HEK293 (cell line): ENCODE data around the gene RPS6KA2.

Experiments
- CTCF ChIA-PET: fragments of 350-600 bp; formaldehyde crosslinking; extraction: SDS; loops from one replicate; lab custom pipeline; 2021; ENCODE audit warnings: antibody characterized with exemption; lab: Yijun Ruan, JAX
- POLR2A ChIA-PET: fragments of 300-600 bp; formaldehyde crosslinking; extraction: SDS; loops from one replicate; lab custom pipeline; 2020; ENCODE audit warnings: antibody characterized with exemption, inconsistent platforms; lab: Yijun Ruan, JAX
- H3K27ac ChIP-seq: fragments of 200-500 bp; sonication (Bioruptor generic); 2 replicates; pipeline ENCODE4 v1.5.1; 2014; ENCODE audit warnings: low read depth, low read length, control low read depth, inconsistent platforms; ENCODE audit errors: extremely low read depth
- H3K36me3 ChIP-seq, 2 experiments: fragments of 200-500 bp in 1 of 2; sonication (Bioruptor generic) in 1 of 2; 1 replicate in 1 of 2; 2 replicates in 1 of 2; pipeline ENCODE4 v1.5.1; 2014 to 2017; ENCODE audit warnings: inconsistent platforms in 2 of 2, low read length in 2 of 2; ENCODE audit not compliant: control insufficient read depth in 2 of 2, insufficient read depth in 1 of 2
- H3K4me1 ChIP-seq: fragments of 200-500 bp; sonication (Bioruptor generic); 2 replicates; pipeline ENCODE4 v1.5.1; 2014; ENCODE audit warnings: mild to moderate bottlenecking, low read length, inconsistent platforms; ENCODE audit not compliant: control insufficient read depth, insufficient read depth
- H3K4me3 ChIP-seq: 2 replicates; pipeline ENCODE4 v1.5.1; 2011; ENCODE audit warnings: low read depth, mild to moderate bottlenecking, control low read depth, low read length, moderate library complexity
- H3K9me3 ChIP-seq: fragments of 200-500 bp; sonication (Bioruptor generic); 2 replicates; pipeline ENCODE4 v1.5.1; 2014; ENCODE audit warnings: low read depth, low read length, inconsistent platforms; ENCODE audit not compliant: control insufficient read depth, insufficient read depth
- EGR2 ChIP-seq: fragments of 450-650 bp; formaldehyde crosslinking; IDR thresholded peaks from 2 replicates; pipeline ENCODE4 v1.5.1; 2016; ENCODE audit warnings: low read depth, missing biosample characterization, missing genetic modification characterization
- GLIS1 ChIP-seq: fragments of 450-650 bp; formaldehyde crosslinking; IDR thresholded peaks from 2 replicates; pipeline ENCODE4 v1.5.1; 2016; ENCODE audit warnings: missing biosample characterization, missing genetic modification characterization
- RBAK ChIP-seq: fragments of 450-650 bp; formaldehyde crosslinking; IDR thresholded peaks from 2 replicates; pipeline ENCODE4 v1.5.1; 2016; ENCODE audit warnings: missing biosample characterization, missing genetic modification characterization
- SCRT1 ChIP-seq: fragments of 450-650 bp; formaldehyde crosslinking; IDR thresholded peaks from 2 replicates; pipeline ENCODE4 v1.5.1; 2016; ENCODE audit warnings: missing biosample characterization, missing genetic modification characterization, borderline replicate concordance
- ZBTB7A ChIP-seq: fragments of 450-650 bp; formaldehyde crosslinking; IDR thresholded peaks from 2 replicates; pipeline ENCODE4 v1.5.1; 2016; ENCODE audit warnings: low read depth, missing biosample characterization, missing genetic modification characterization
- ZNF112 ChIP-seq: fragments of 450-650 bp; formaldehyde crosslinking; IDR thresholded peaks from 2 replicates; pipeline ENCODE4 v1.5.0; 2017; ENCODE audit warnings: missing biosample characterization, missing genetic modification characterization
- ZNF175 ChIP-seq: fragments of 450-650 bp; formaldehyde crosslinking; IDR thresholded peaks from 2 replicates; pipeline ENCODE4 v1.5.1; 2016; ENCODE audit warnings: missing biosample characterization, missing genetic modification characterization
- ZNF266 ChIP-seq: fragments of 450-650 bp; formaldehyde crosslinking; IDR thresholded peaks from 2 replicates; pipeline ENCODE4 v1.5.1; 2016; ENCODE audit warnings: missing biosample characterization, missing genetic modification characterization, low read depth
- ZNF292 ChIP-seq: fragments of 450-650 bp; formaldehyde crosslinking; IDR thresholded peaks from 2 replicates; pipeline ENCODE4 v1.5.1; 2016; ENCODE audit warnings: low read depth, missing biosample characterization, missing genetic modification characterization, borderline replicate concordance
- ZNF324 ChIP-seq: fragments of 450-650 bp; formaldehyde crosslinking; IDR thresholded peaks from 2 replicates; pipeline ENCODE4 v1.5.1; 2016; ENCODE audit warnings: missing biosample characterization, missing genetic modification characterization
- ZNF37A ChIP-seq: fragments of 450-650 bp; IDR thresholded peaks from 2 replicates; pipeline ENCODE4 v1.5.1; 2018; ENCODE audit warnings: missing biosample characterization, missing genetic modification characterization
- ZNF423 ChIP-seq: fragments of 450-650 bp; formaldehyde crosslinking; IDR thresholded peaks from 2 replicates; pipeline ENCODE4 v1.5.1; 2016; ENCODE audit warnings: missing biosample characterization, missing genetic modification characterization
- ZNF558 ChIP-seq: fragments of 450-650 bp; formaldehyde crosslinking; IDR thresholded peaks from 2 replicates; pipeline ENCODE4 v1.5.1; 2016; ENCODE audit warnings: missing biosample characterization, missing genetic modification characterization
- ZNF626 ChIP-seq: fragments of 450-650 bp; sonication (Bioruptor Pico); formaldehyde crosslinking; IDR thresholded peaks from 2 replicates; pipeline ENCODE4 v1.5.1; 2018; ENCODE audit warnings: missing biosample characterization, missing genetic modification characterization, inconsistent platforms
- ZNF629 ChIP-seq: fragments of 450-650 bp; formaldehyde crosslinking; IDR thresholded peaks from 2 replicates; pipeline ENCODE4 v1.5.1; 2017; ENCODE audit warnings: missing biosample characterization, missing genetic modification characterization
- ZNF654 ChIP-seq: fragments of 450-650 bp; formaldehyde crosslinking; IDR thresholded peaks from 2 replicates; pipeline ENCODE4 v1.5.1; 2016; ENCODE audit warnings: low read depth, missing biosample characterization, missing genetic modification characterization
- ZNF792 ChIP-seq: fragments of 450-650 bp; formaldehyde crosslinking; IDR thresholded peaks from 2 replicates; pipeline ENCODE4 v1.5.1; 2016; ENCODE audit warnings: missing biosample characterization, missing genetic modification characterization
- ZSCAN4 ChIP-seq: fragments of 450-650 bp; formaldehyde crosslinking; IDR thresholded peaks from 2 replicates; pipeline ENCODE4 v1.5.1; 2017; ENCODE audit warnings: missing biosample characterization, missing genetic modification characterization
- ZSCAN5A ChIP-seq: fragments of 450-650 bp; formaldehyde crosslinking; IDR thresholded peaks from 2 replicates; pipeline ENCODE4 v1.5.1; 2016; ENCODE audit warnings: missing biosample characterization, missing genetic modification characterization
- TF ChIP-seq, protein P1 (sequence below): fragments of 450-650 bp; formaldehyde crosslinking; IDR thresholded peaks from 2 replicates; pipeline ENCODE4 v1.5.1; 2016; ENCODE audit warnings: missing biosample characterization, missing genetic modification characterization
- TF ChIP-seq, protein P2 (sequence below): fragments of 450-650 bp; formaldehyde crosslinking; IDR thresholded peaks from 2 replicates; pipeline ENCODE4 v1.5.1; 2016; ENCODE audit warnings: missing biosample characterization, missing genetic modification characterization

RPS6KA2 gene

DNA sequence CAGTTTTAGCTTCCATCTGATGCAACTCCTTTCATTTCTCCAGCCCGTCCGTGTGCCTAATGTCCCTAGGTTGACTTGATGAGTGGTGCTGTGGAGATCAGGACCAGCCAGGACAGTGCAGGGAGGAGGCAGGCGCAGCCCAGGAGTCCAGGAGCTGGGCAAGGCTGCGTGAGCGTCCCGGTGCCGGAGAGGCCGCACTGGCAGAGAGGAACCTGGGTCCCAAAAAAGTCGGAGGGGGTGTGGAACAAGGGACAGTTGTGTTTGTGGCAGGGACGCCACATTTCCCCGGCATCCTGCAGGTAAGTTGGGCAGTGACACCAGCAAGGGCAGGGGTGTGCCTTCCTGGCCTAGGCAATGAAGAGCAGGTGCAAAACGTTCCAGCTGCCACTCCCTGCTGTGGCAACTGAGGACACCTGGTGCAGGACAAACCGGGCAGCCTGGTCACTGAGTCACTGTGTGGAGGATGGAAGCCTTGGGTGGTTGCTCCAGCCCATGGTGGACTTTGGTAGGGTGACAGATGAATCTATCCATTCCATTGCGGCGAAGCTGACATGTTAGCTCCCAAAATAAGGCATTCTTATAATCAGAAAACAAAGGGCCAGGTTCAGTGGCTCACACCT, 93.7 kb downstream of the RPS6KA2 start:
- Histone ChIP-seq H3K4me3 (no peak overlapping the region), H3K9me3 (no peaks in the 10 kb centered on the region), H3K36me3 (no peaks in the 10 kb centered on the region), H3K27ac (no peak overlapping the region), H3K4me1 (no peaks in the 10 kb centered on the region)
- TF ChIP-seq ZNF292 (tag by site-specific recombination) (no peak), ZNF37A (tag by site-specific recombination) (no peak), ZNF423 (tag by site-specific recombination) (no peak), ZNF324 (tag by site-specific recombination) (no peak), ZNF175 (tag by site-specific recombination) (no peak), ZSCAN5A (tag by site-specific recombination) (no peak), SCRT1 (no peak), ZNF558 (tag by site-specific recombination) (no peak), ZNF112 (tag by site-specific recombination) (no peak), ZNF792 (tag by site-specific recombination) (no peak), EGR2 (tag by site-specific recombination) (no peak), ZNF626 (tag by site-specific recombination) (no peak), RBAK (tag by site-specific recombination) (no peak), ZNF654 (tag by site-specific recombination) (no peak), GLIS1 (tag by site-specific recombination) (no peak), ZNF629 (tag by site-specific recombination) (no peak), ZSCAN4 (tag by site-specific recombination) (no peak), ZNF266 (tag by site-specific recombination) (no peak)
- TF ChIP-seq, protein P1, sequence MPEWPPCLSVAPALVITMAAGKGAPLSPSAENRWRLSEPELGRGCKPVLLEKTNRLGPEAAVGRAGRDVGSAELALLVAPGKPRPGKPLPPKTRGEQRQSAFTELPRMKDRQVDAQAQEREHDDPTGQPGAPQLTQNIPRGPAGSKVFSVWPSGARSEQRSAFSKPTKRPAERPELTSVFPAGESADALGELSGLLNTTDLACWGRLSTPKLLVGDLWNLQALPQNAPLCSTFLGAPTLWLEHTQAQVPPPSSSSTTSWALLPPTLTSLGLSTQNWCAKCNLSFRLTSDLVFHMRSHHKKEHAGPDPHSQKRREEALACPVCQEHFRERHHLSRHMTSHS, result no peak
- TF ChIP-seq, protein P2, sequence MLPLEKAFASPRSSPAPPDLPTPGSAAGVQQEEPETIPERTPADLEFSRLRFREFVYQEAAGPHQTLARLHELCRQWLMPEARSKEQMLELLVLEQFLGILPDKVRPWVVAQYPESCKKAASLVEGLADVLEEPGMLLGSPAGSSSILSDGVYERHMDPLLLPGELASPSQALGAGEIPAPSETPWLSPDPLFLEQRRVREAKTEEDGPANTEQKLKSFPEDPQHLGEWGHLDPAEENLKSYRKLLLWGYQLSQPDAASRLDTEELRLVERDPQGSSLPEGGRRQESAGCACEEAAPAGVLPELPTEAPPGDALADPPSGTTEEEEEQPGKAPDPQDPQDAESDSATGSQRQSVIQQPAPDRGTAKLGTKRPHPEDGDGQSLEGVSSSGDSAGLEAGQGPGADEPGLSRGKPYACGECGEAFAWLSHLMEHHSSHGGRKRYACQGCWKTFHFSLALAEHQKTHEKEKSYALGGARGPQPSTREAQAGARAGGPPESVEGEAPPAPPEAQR (tag by site-specific recombination), result no peak
- ChIA-PET CTCF (no interaction called here), POLR2A (no interaction called here)

- CTCF ChIA-PET, result no interaction called here
- no peaks in the 10 kb centered on the region for H3K36me3 ChIP-seq
- TF ChIP-seq ZBTB7A (tag by site-specific recombination), result no peak
- no peak overlapping the region for H3K27ac ChIP-seq
- no peaks in the 10 kb centered on the region for H3K9me3 ChIP-seq
- POLR2A ChIA-PET, result no interaction called here
- no peaks in the 10 kb centered on the region for H3K4me1 ChIP-seq
- H3K4me3 ChIP-seq, result no peak overlapping the region
Observed at GRCh38 chr6:166532302-166532701, 94.7 kb downstream of the RPS6KA2 start.
